Measurements from ENCODE around the gene RAF1. TPM values are rescaled to one million over a fixed set of nuclear protein-coding genes. Genes with fewer than 3 reads are reported as not detected.
"Not testable (repeated sequence)": the region's sequence is repeated elsewhere in the genome, so short reads cannot be mapped to it uniquely, and the experiment has no call there.

Gene RAF1
- total RNA-seq, 1 experiment from 2014 or later = 68.8 TPM

DNA sequence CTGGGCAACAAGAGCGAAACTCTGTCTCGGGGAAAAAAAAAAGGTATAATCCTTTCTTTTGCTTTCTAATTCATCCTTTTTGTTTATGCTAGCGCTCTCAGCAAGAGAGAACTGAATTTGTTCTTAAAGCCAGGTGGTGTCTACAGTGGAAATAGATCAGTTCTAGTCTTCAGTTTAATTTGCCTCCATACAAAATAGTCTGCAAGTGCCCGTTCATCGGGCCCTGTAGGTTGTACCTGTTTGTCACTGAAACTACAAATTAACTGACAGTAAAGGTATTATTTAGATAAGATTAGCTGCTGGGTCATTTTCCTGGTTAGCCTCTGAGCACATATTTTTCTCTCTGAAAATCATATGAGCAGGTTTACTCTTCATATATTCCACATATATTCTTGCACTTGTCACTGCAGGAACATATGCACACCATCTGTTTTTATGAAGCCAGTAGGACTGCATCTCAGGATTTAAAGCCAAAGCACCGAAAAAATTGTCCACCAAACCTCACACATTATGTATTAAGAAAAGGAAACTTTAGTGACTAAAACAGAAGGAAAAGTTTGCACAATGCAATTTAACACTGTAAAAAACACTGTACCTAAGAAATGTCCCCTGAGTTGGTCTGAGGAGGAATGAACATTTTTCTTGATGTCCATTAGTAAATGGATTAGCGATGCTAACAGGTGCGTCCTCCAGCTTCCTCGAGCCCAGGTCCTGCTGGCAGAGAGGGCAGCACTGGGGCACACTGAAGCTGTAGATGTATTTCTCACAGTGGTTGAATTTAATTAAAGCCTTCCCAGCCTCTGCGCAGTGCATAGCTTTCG lies 119.1 kb downstream of the RAF1 start:
- intact Hi-C loops (cut with micrococcal nuclease; ENCODE audit: unreplicated experiment) (no loop called here), in situ Hi-C loops (cut with HindIII; ENCODE audit: low pct_unique_long_range_greater_than_20kb, low sequenced_read_pairs) (no loop called here)
- no peaks in the 10 kb centered on the region for H3K27me3 ChIP-seq (ENCODE audit: control insufficient read depth, insufficient read depth, low read length)
- H3K4me3 ChIP-seq (ENCODE audit: low read depth in 2 of 2, low read length in 2 of 2) = no peak overlapping the region
- H3K27ac ChIP-seq (ENCODE audit: low read length) = no peak overlapping the region
- DNase-seq (ENCODE audit: low read depth, low spot score) (no peak), ATAC-seq (peak; percentile 55; the same call in 1 of the 2 replicates)
- CTCF ChIA-PET = no interaction called here
- TF ChIP-seq, protein P1, sequence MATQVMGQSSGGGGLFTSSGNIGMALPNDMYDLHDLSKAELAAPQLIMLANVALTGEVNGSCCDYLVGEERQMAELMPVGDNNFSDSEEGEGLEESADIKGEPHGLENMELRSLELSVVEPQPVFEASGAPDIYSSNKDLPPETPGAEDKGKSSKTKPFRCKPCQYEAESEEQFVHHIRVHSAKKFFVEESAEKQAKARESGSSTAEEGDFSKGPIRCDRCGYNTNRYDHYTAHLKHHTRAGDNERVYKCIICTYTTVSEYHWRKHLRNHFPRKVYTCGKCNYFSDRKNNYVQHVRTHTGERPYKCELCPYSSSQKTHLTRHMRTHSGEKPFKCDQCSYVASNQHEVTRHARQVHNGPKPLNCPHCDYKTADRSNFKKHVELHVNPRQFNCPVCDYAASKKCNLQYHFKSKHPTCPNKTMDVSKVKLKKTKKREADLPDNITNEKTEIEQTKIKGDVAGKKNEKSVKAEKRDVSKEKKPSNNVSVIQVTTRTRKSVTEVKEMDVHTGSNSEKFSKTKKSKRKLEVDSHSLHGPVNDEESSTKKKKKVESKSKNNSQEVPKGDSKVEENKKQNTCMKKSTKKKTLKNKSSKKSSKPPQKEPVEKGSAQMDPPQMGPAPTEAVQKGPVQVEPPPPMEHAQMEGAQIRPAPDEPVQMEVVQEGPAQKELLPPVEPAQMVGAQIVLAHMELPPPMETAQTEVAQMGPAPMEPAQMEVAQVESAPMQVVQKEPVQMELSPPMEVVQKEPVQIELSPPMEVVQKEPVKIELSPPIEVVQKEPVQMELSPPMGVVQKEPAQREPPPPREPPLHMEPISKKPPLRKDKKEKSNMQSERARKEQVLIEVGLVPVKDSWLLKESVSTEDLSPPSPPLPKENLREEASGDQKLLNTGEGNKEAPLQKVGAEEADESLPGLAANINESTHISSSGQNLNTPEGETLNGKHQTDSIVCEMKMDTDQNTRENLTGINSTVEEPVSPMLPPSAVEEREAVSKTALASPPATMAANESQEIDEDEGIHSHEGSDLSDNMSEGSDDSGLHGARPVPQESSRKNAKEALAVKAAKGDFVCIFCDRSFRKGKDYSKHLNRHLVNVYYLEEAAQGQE (IDR thresholded peaks at IDR 0.05; ENCODE audit: insufficient read depth in 1 of 2, low read depth in 2 of 2, low read length in 1 of 2) = no peak
- TF ChIP-seq, protein P2, sequence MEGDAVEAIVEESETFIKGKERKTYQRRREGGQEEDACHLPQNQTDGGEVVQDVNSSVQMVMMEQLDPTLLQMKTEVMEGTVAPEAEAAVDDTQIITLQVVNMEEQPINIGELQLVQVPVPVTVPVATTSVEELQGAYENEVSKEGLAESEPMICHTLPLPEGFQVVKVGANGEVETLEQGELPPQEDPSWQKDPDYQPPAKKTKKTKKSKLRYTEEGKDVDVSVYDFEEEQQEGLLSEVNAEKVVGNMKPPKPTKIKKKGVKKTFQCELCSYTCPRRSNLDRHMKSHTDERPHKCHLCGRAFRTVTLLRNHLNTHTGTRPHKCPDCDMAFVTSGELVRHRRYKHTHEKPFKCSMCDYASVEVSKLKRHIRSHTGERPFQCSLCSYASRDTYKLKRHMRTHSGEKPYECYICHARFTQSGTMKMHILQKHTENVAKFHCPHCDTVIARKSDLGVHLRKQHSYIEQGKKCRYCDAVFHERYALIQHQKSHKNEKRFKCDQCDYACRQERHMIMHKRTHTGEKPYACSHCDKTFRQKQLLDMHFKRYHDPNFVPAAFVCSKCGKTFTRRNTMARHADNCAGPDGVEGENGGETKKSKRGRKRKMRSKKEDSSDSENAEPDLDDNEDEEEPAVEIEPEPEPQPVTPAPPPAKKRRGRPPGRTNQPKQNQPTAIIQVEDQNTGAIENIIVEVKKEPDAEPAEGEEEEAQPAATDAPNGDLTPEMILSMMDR (IDR thresholded peaks at IDR 0.05) = no peak
- no peak for TF ChIP-seq TCF7L2 (IDR thresholded peaks at IDR 0.05; ENCODE audit: low read depth, low read length)
- no peaks in the 10 kb centered on the region for H3K4me1 ChIP-seq (ENCODE audit: control insufficient read depth, insufficient read depth, low read length)
- no peaks in the 10 kb centered on the region for H3K9me3 ChIP-seq (ENCODE audit: control insufficient read depth, insufficient read depth, low read depth, low read length)
- POLR2A ChIA-PET = interaction anchor here (0.6 kb wide), 1 partner anchor 258 kb away, joined by 3 read pairs; no protein-coding TSS in a partner anchor
- no TSS peak for BruUV-seq (replicated peaks)
- H3K36me3 ChIP-seq (ENCODE audit: control insufficient read depth, insufficient read depth, low read length) = no peaks in the 10 kb centered on the region

DNA sequence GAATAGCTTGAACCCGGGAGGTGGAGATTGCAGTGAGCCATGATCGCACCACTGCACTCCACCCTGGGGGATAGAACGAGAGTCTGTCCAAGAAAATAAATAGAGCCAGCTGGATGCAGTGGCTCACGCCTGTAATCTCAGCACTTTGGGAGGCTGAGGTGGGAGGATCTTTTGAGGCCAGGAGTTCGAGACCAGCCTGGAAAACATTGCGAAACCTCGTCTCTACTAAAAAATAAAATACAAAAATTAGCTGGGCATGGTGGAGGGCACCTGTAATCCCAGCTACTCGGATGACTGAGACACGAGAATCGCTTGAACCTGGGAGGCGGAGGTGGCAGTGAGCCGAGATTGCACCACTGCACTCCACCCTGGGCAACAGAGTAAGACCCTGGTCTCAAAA lies 120.4 kb downstream of the RAF1 start:
- CTCF ChIA-PET; intact Hi-C loops (cut with micrococcal nuclease; ENCODE audit: unreplicated experiment); DNase-seq (ENCODE audit: low read depth, low spot score); BruUV-seq (replicated peaks); POLR2A ChIA-PET; in situ Hi-C loops (cut with HindIII; ENCODE audit: low pct_unique_long_range_greater_than_20kb, low sequenced_read_pairs); ATAC-seq; H3K4me1 ChIP-seq (ENCODE audit: control insufficient read depth, insufficient read depth, low read length); H3K27ac ChIP-seq (ENCODE audit: low read length); H3K27me3 ChIP-seq (ENCODE audit: control insufficient read depth, insufficient read depth, low read length); H3K36me3 ChIP-seq (ENCODE audit: control insufficient read depth, insufficient read depth, low read length); H3K9me3 ChIP-seq (ENCODE audit: control insufficient read depth, insufficient read depth, low read depth, low read length); H3K4me3 ChIP-seq (ENCODE audit: low read depth in 2 of 2, low read length in 2 of 2): not testable (repeated sequence)

DNA sequence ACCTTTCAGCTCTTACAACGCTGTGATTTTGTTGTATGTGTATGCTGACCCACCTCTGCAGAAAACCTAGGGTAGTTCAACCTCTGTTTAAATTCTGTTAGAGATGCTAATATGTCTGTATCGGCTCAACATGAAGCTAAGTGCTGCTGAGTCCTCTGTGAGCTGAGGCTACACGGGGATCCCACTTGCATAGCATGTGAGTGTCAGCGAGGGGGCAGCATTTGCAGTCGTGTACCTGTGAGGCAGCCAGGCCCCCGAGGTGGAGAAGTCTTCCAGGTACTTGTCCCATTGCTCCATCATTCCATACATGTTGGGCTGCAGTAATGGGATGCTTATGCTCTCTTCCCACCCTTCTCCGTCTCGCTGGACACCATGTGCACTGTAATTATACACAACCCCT lies 122.3 kb downstream of the RAF1 start:
- POLR2A ChIA-PET = no interaction called here
- intact Hi-C loops (cut with micrococcal nuclease; ENCODE audit: unreplicated experiment) = no loop called here
- Histone ChIP-seq H3K9me3 (ENCODE audit: control insufficient read depth, insufficient read depth, low read depth, low read length) (no peaks in the 10 kb centered on the region), H3K27ac (ENCODE audit: low read length) (no peak overlapping the region), H3K4me1 (ENCODE audit: control insufficient read depth, insufficient read depth, low read length) (no peaks in the 10 kb centered on the region), H3K27me3 (ENCODE audit: control insufficient read depth, insufficient read depth, low read length) (no peaks in the 10 kb centered on the region), H3K36me3 (ENCODE audit: control insufficient read depth, insufficient read depth, low read length) (no peaks in the 10 kb centered on the region), H3K4me3 (ENCODE audit: low read depth in 2 of 2, low read length in 2 of 2) (no peak overlapping the region)
- BruUV-seq (replicated peaks) = no TSS peak
- no peak for DNase-seq (ENCODE audit: low read depth, low spot score)
- TF ChIP-seq, protein P2 (IDR thresholded peaks at IDR 0.05) = no peak
- TF ChIP-seq, protein P1 (IDR thresholded peaks at IDR 0.05; ENCODE audit: insufficient read depth in 1 of 2, low read depth in 2 of 2, low read length in 1 of 2) = no peak
- TF ChIP-seq SIN3A (IDR thresholded peaks at IDR 0.05; ENCODE audit: borderline replicate concordance, insufficient read depth, low read depth, low read length) = no peak
- no peak for TF ChIP-seq POLR2AphosphoS5 (IDR thresholded peaks at IDR 0.05; ENCODE audit: low read depth, low read length)
- TF ChIP-seq TCF7L2 (IDR thresholded peaks at IDR 0.05; ENCODE audit: low read depth, low read length) = no peak
- ATAC-seq = no peak
- CTCF ChIA-PET = no interaction called here
- in situ Hi-C loops (cut with HindIII; ENCODE audit: low pct_unique_long_range_greater_than_20kb, low sequenced_read_pairs) = no loop called here
